Motor neuron (in vitro differentiated cells): Measurements from ENCODE around the gene BST2. TPM values are rescaled to one million over a fixed set of nuclear protein-coding genes. Genes with fewer than 3 reads are reported as not detected.

Source experiments
- ATAC-seq, 8 experiments: fragments of 200-7000 bp; cut with Tn5 transposase; replicated peaks in 6 of 8; 2 replicates each; pipeline ENCODE4 v1.8.0; 2021; ENCODE audit warnings: mild to moderate bottlenecking in 8 of 8, moderate library complexity in 8 of 8
- H3K27ac ChIP-seq, 2 donors: fragments of 250-450 bp; sonication (Bioruptor Pico); 2 replicates each; pipeline ENCODE4 v1.9.0; 2021; ENCODE audit warnings: antibody characterized with exemption in 2 of 2, mild to moderate bottlenecking in 2 of 2, moderate library complexity in 1 of 2
- H3K4me1 ChIP-seq, 2 donors: fragments of 250-450 bp; sonication (Bioruptor Pico); replicated peaks in 1 of 2; 2 replicates each; pipeline ENCODE4 v1.6.1; 2021; ENCODE audit warnings: antibody characterized with exemption in 2 of 2, mild to moderate bottlenecking in 2 of 2, moderate library complexity in 1 of 2
- H3K4me3 ChIP-seq, 5 donors: fragments of 250-450 bp; sonication (Bioruptor Pico); 2 replicates each; pipeline ENCODE4 v1.9.0; 2021; ENCODE audit warnings: antibody characterized with exemption in 5 of 5, mild to moderate bottlenecking in 5 of 5, moderate library complexity in 4 of 5
- WGBS, 10 experiments: fragments of 450-650 bp; shearing (Covaris generic); methylation state at CpG; one replicate each; pipeline ENCODE4 v1.0.0; 2022; 5-methylcytosine and 5-hydroxymethylcytosine counted together
- in situ Hi-C, 9 experiments: fragments of 400-800 bp; cut with MboI; loops; one replicate each; pipeline ENCODE4 v1.15.0; 2021; ENCODE audit warnings: low sequenced_read_pairs in 9 of 9, low pct_unique_long_range_greater_than_20kb in 2 of 9; ENCODE audit not compliant: unreplicated experiment in 9 of 9
- total RNA-seq, 8 experiments: library from RNA; unstranded; fragments of 300-600 nt; gene quantifications; 2 replicates each; pipeline versions ENCODE4 v1.2.3 to v1.2.4, GENCODE V29; 2022

The BST2 gene
- 100 to 1,000 TPM in 1 of 8 experiments, 10 to 100 TPM in 5, 1 to 10 TPM in 2; 6.8 to 217 (median 31.0) TPM for total RNA-seq

- Histone ChIP-seq H3K27ac (peak within 1 kb of the TSS in 1 of 2 donors; percentile 74), H3K4me1 (peaks cover 35 to 37% of the 10 kb centered on the region in 2 donors), H3K4me3 (peak within 1 kb of the TSS in 2 of 5 donors; percentile 41 to 43)
- ATAC-seq: peak; percentile 21 to 98 (median 39)
- in situ Hi-C loops: loop anchor here in 1 of 9 experiments (10.0 kb wide), 1 partner anchor 59 kb away; the partner anchor contains the start of gene NXNL1
- 49 to 100% (median 86%) methylated on average over 1 to 5 of the region's 18 CpGs; no CpG with 5 or more reads in 5 of the 10 experiments for WGBS, 10 experiments
These were observed at the start of gene BST2 for GRCh38 chr19:17405250-17406045. BST2 (minus strand) TSS chr19:17405630; CDS start chr19:17405575, 55 bp downstream.

GRCh38 chr19:17454576-17455071 is 49.2 kb upstream of the BST2 start:
- Histone ChIP-seq H3K4me1 (peaks cover 4 to 6% of the 10 kb centered on the region in 2 donors), H3K27ac (no peak overlapping the region), H3K4me3 (no peak overlapping the region)
- peak in 6 of 8 experiments; percentile 31 to 85 (median 74) for ATAC-seq
- no CpG with 5 or more reads among the region's 13 CpGs for WGBS, 10 experiments
- in situ Hi-C loops: no loop called here

- WGBS, 10 experiments: 27 to 100% (median 81%) methylated on average over 1 to 3 of the region's 4 CpGs; no CpG with 5 or more reads in 1 of the 10 experiments
These were observed 46.4 kb upstream of the BST2 start for GRCh38 chr19:17451820-17452219.

GRCh38 chr19:17450264-17451075 is 45.0 kb upstream of the BST2 start:
- in situ Hi-C loops: no loop called here
- 0 to 100% (median 71%) methylated on average over 1 to 4 of the region's 8 CpGs; no CpG with 5 or more reads in 3 of the 10 experiments for WGBS, 10 experiments
- ATAC-seq: no peak

More at GRCh38 chr19:17451820-17452219, 46.4 kb upstream of the BST2 start:
- no peak overlapping the region for H3K4me3 ChIP-seq
- ATAC-seq: no peak
- in situ Hi-C loops: no loop called here
- H3K4me1 ChIP-seq: peaks cover 4 to 11% of the 10 kb centered on the region in 2 donors
- H3K27ac ChIP-seq: no peak overlapping the region

GRCh38 chr19:17448131-17448967 is 42.9 kb upstream of the BST2 start, which contains the start of gene TMEM221:
TMEM221 (minus strand) TSS chr19:17448668; CDS start chr19:17448462, 206 bp downstream.
- ATAC-seq: peak; percentile 75 to 84 (median 77)
- Histone ChIP-seq H3K27ac (no peak within 1 kb of the TSS), H3K4me1 (peaks cover 0 to 4% of the 10 kb centered on the region in 2 donors), H3K4me3 (peak within 1 kb of the TSS; percentile 8 to 31 (median 13))
- WGBS, 10 experiments: 0 to 15% (median 7%) methylated on average over 2 to 8 of the region's 81 CpGs; no CpG with 5 or more reads in 6 of the 10 experiments
- in situ Hi-C loops: no loop called here

More at GRCh38 chr19:17450264-17451075, 45.0 kb upstream of the BST2 start:
- no peak overlapping the region for H3K27ac ChIP-seq
- H3K4me3 ChIP-seq: no peak overlapping the region
- H3K4me1 ChIP-seq: peaks cover 4 to 11% of the 10 kb centered on the region in 2 donors

GRCh38 chr19:17447704-17448130 is 42.3 kb upstream of the BST2 start:
- in situ Hi-C loops: no loop called here
- Histone ChIP-seq H3K27ac (no peak overlapping the region), H3K4me3 (peak overlapping the region in 4 of 5 donors; percentile 10 to 31 (median 22)), H3K4me1 (peaks cover 0 to 4% of the 10 kb centered on the region in 2 donors)
- peak in 2 of 8 experiments; percentile 3 to 11 for ATAC-seq
- 0 to 80% methylated on average over 1 to 3 of the region's 5 CpGs; no CpG with 5 or more reads in 8 of the 10 experiments for WGBS, 10 experiments

GRCh38 chr19:17445526-17446165 is 40.2 kb upstream of the BST2 start:
- WGBS, 10 experiments: 45 to 100% (median 98%) methylated on average over 1 of the region's 1 CpG
- H3K4me1 ChIP-seq: peaks cover 0 to 4% of the 10 kb centered on the region in 2 donors
- no peak for ATAC-seq
- in situ Hi-C loops: no loop called here
- no peak overlapping the region for H3K27ac ChIP-seq
- no peak overlapping the region for H3K4me3 ChIP-seq

GRCh38 chr19:17441241-17442021 is 36.0 kb upstream of the BST2 start:
- ATAC-seq: peak; percentile 40 to 77 (median 62)
- in situ Hi-C loops: no loop called here
- H3K4me1 ChIP-seq: no peaks in the 10 kb centered on the region
- 0 to 100% (median 64%) methylated on average over 1 to 7 of the region's 8 CpGs for WGBS, 10 experiments
- H3K4me3 ChIP-seq: no peak overlapping the region
- no peak overlapping the region for H3K27ac ChIP-seq

- no peaks in the 10 kb centered on the region for H3K4me1 ChIP-seq
- no peak overlapping the region for H3K27ac ChIP-seq
- no peak overlapping the region for H3K4me3 ChIP-seq
- 6 to 58% (median 38%) methylated on average over 1 to 4 of the region's 7 CpGs; no CpG with 5 or more reads in 4 of the 10 experiments for WGBS, 10 experiments
- in situ Hi-C loops: no loop called here
- ATAC-seq: no peak
These were observed 31.4 kb upstream of the BST2 start for GRCh38 chr19:17436874-17437267.

GRCh38 chr19:17436094-17436873 is 30.9 kb upstream of the BST2 start:
- H3K4me3 ChIP-seq: no peak overlapping the region
- in situ Hi-C loops: no loop called here
- no peaks in the 10 kb centered on the region for H3K4me1 ChIP-seq
- WGBS, 10 experiments: 50 to 100% (median 92%) methylated on average over 1 to 4 of the region's 25 CpGs; no CpG with 5 or more reads in 2 of the 10 experiments
- no peak overlapping the region for H3K27ac ChIP-seq
- no peak for ATAC-seq
